ENCODE results near the gene UBE3B. TPM values are rescaled to one million over a fixed set of nuclear protein-coding genes. Genes with fewer than 3 reads are reported as not detected.

Gene UBE3B
- total RNA-seq, 1 donor from 2014 or later, result 23.0 TPM

DNA sequence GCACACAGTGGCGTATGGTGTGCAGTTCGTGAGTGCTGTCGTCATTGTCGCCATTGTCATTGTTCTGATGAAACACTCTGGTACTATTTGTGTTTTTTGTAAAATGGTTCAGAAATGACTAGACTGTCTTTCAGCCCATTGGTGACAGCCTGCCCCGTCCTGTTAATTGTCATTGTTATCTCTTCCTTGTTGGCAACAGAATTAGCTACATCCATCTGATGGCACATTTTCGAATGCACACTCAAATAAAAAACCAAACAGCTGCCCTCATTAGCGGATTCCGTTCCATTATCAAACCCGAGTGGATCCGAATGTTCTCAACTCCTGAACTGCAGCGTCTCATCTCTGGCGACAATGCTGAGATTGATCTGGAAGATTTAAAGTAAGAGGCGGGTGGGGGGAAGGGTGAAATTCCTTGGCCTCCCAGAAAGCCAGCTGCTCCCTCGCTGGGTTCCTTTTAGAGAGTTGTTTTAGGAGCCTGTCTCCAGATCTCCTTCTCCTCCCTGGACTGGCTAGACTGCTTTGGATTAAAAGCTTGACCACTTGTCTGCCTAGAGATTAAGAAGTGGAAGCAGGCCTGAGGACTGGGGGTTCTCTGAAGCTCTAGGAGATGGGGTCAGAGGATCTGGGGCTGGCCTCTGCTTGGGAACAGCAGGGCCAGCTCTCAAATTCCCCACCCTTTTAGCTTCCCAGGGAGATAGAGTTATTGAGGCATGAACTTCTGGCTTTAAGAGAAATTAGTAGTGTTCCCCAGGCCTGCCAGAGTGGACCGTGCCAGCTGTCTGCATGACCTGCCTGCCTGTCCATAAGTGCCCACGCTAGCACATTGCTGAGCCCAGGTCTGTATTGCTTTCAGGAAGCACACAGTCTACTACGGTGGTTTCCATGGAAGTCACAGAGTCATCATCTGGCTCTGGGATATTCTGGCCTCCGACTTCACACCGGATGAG, 52.5 kb downstream of the UBE3B start:
- no peak for DNase-seq (ENCODE audit: low read depth in 2 of 2)

DNA sequence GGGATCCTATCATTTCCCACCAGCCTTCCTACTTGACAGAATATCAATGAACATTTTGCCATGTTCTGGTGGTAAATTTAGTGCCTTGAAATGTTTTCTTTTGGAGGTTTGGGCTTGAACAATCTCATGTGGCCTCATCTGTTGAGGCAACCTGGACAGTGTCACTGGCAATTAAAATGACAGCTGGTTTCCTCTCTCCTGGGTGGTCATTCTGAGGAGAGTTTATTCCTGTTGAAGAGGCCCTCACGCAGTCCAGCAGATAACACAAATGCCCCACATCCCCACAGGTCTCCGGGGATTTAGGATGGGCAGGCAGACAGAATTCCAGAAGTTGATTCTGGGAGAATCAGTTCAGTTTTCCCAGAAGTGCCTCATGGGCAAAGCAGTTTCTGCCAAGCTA, 54.0 kb downstream of the UBE3B start:
- DNase-seq (ENCODE audit: low read depth in 2 of 2), result no peak

DNA sequence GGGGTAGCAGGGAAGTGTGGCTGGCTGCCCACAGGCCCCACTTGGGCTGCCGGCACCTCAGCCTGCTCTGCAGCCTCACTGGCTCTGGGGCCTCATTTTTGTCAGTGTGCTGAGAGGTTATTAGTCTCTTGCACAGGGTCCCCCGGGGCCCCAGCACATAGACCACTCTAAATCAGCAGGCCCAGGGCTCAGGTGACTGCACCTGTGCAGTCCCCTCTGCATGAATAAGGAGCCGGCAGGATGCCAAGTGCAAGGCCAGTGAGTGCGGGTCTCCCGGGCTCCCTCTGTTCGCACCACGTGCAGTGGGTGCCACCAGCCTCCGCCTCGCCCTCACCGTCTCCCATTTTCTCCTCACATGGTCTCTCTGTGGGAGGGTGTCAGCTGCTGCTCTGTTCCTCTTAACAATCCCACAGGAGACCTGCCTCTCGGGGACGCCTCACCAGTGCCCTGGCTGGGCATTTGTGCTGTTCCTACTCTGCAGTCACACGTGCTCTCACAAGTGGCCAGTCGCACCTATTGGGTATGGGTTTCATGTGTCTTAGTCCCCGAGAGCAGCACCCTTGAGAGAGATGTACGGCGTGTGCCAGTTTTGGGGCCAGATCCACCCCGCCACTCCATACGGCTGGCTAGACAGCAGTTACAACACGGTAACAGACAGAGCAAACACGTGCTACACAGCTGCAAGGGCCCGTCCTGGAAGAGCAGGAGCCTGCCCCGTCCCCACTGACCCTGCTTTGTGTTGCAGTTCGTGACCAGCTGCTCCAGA, 55.5 kb downstream of the UBE3B start:
- DNase-seq (ENCODE audit: low read depth in 2 of 2), result no peak

DNA sequence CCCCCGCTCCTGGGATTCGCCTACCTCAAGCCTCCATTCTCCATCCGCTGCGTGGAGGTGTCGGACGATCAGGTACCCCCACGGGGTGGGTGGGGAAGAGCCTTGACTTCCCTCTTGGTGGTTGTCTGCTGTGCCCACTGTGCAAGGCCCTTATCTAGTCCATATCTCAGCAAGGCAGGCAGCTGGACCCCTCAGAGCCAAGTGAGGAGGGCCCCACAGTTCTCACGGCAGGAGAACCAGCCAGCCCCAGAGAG, 56.0 kb downstream of the UBE3B start:
- DNase-seq (ENCODE audit: low read depth in 2 of 2), result no peak

DNA sequence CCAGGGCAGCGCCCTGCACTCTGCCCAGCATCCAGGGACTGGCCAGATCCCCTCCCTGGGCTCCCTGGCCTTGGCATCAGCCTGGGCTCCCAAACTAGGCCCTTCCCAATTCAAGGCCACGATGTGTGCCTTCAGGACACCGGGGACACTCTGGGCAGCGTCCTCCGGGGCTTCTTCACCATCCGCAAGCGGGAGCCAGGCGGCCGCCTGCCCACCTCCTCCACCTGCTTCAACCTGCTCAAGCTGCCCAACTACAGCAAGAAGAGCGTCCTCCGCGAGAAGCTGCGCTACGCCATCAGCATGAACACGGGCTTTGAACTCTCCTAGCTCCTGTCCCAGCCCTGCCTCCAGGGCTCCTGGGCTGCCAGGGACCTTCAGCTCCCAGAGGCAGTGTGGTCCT, 57.0 kb downstream of the UBE3B start:
- no peak for DNase-seq (ENCODE audit: low read depth in 2 of 2)

DNA sequence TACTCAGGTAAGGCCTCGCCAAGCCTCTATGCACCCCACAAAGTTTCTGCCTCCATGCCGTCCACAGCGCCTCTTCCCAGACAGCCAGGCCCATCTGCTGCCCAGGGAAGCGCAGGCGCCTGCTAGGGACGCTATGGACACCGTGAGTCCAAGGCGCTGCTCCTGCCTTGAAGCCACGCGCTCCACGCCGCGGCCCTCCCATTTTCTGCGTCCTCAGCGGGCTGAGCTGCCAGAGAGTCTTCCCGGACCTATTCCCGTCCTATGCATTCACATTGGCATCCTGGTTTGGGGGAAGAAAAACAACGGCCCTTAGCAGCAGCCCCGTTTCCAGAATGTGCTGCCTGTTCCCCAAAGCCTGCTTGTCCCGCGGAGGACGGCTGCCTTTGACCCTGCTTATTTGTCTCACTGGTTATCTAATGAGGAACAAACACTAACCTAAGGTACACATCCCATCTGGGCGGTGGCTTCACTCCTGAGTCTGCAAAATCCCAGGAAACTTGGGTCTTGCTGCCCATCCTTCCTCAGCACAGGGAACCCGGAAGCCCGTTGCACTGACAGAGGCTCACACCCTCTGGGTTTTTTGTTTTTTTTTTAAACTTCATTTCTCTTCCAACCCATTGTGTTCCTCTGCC, 57.9 kb downstream of the UBE3B start:
- no peak for DNase-seq (ENCODE audit: low read depth in 2 of 2)

DNA sequence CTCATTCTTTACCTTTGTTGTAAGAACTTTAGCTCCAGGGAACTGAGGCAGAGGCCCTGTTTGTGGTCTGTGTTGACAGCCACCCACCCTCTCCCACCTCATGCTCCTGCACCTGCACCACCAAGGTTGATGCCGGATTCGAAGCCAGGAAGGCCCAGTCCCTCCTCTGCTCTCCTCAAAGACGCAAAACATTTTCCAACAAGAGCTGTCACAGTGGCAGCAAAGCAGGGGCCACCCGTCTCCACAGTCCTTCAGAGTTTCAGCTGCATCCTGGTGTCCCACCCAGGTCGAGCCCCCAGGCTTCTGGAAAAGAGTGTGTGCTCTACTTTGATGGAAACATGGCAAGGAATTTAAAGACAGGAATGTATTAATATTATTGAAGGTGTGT, 58.4 kb downstream of the UBE3B start:
- no peak for DNase-seq (ENCODE audit: low read depth in 2 of 2)

DNA sequence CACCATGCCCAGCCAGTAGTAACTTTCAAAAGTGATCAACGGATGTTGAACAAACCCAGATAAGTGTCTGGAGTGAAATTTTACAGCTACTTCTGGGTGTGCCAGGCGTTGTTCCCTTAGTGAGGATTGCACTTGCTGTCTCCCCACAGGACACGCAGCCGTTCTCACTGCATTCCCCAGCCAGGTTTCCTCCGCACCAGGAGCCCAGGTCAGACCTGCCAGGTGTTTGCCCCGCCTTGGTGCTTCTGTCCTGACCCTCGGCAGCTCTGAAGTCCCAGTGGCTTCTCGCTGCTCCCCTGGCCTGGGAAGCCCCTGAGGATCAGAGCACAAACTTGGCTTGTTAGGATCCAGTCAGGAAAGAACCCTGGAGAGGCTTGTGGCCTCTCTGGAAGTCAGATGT, 59.7 kb downstream of the UBE3B start:
- no peak for DNase-seq (ENCODE audit: low read depth in 2 of 2)

DNA sequence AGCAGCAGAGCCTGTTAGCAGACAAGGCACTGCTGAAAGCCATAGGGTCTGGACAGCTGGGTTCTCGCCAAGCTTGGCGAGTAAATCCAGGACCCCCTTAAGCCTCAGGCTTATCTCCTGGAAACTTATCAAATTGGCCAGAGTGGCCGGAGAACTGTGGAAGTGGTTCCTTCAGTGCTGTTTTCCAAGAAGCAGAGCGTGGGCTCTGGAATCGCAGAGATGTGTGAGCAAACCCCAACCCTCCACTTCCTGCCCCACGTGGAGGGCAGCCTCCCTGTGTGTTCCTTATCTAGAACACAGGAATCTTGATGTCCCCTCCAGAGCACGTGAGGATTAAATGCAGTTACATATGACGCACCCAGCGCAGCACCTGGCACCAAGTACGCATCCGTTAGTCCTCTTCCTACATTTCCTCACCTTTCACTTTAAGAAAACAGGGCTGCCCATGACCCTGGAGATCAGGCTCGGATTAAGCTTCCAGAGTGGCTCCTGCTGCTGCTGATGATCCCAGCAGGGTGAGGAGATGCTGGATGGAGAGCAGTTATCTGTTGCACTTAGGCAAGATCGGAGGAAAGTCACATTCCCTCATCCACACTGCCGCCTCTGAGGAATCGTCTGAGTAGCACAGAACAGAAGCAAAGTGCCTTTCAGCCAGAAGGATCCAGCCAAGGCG, 60.9 kb downstream of the UBE3B start:
- DNase-seq (ENCODE audit: low read depth in 2 of 2), result no peak

DNA sequence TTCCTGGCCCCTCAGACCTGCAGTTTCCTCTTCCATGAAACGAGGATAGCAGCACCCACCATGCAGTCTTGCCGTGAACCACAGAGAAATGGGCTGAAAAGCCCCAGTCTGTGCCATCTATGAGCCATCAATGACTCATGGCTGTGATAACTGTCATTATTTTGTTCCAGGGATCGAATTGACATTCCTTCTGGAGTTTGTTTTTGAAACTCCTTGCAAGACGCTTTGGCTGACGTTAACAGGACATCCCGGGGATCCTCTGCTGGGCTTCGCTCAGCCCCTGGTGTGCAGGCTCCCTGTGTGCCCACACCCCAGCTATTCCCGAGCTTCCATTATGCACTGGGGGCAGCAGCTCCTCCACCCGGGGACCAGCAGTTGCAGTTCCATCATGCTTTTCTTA, 62.1 kb downstream of the UBE3B start:
- DNase-seq (ENCODE audit: low read depth in 2 of 2), result peak in 1 of 2 donors; percentile 10

DNA sequence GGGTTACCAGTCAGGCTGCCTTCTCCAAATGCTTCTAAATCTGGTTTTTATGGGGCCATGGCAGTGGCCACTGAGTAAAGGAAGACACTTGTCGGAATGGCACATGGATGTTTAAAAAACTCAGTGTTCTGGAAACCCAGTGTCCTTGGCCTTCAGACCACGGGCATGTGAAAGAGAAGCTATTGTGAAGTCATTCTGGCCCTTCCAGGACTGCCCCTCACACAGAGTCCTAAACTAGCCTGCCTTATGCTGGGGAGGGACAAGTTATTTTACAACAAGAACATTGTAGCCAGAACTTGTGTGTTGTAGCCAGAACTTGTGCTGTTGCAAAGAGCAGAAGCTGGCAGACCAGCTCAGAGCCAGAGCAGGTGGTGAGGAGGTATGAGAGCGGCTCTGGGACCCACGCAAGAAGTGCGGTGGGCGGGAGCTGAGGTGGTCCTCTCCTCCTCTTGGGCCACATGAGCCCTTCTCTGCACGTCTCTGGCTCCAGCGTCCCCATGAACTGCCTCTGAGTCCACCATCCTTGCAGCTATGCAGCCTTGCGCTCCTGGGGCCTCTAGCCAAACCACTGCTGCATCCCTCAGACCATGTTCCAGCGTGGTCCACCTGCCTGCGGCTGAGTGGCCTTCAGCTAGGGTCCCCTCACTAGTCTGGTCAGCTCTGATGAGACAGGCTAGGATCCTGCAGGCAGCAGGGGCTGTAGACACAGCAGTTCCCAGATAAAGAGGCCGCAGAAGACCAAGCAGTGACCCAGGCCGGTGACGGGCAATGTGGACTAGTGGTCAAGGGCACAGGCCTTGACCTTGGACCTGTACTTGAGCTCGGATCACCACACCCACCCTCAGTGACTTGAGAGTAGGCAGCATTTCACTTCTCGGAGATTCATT, 63.3 kb downstream of the UBE3B start:
- no peak for DNase-seq (ENCODE audit: low read depth in 2 of 2)

DNA sequence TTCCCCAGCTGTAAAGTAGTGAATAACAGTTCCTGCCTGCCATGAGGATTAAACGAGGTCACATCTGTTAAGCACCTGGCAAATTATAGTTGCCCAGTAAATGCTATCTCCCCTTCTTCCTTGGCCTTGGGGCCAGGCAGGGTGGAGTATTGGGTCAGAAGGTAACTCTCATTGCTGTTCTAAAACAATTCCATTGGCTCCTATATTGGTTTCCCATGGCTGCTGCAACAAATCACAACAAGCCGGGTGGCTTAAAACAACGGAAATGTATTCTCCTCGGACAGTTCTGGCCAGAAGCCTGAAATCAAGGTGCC, 63.9 kb downstream of the UBE3B start:
- DNase-seq (ENCODE audit: low read depth in 2 of 2), result peak in 1 of 2 donors; percentile 8

DNA sequence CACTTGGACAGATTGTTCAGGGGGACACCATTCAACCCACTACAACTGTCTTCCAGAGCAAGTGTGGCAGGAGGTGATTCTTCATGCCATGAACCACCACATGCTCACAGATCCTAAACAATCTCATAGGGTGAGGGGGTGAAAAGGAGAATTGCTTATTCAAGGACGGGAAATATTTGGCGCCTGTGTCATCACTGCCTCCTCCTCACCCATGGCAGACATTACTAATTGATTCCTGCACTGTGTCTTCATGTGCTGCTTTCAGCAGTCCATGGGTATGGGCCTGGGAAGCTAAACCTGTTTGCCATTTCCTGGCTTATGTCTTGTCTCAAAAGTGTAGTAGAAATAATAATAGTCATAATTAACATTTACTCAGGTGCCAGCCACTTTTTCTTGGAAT, 64.6 kb downstream of the UBE3B start:
- DNase-seq (ENCODE audit: low read depth in 2 of 2), result peak in 1 of 2 donors; percentile 21

DNA sequence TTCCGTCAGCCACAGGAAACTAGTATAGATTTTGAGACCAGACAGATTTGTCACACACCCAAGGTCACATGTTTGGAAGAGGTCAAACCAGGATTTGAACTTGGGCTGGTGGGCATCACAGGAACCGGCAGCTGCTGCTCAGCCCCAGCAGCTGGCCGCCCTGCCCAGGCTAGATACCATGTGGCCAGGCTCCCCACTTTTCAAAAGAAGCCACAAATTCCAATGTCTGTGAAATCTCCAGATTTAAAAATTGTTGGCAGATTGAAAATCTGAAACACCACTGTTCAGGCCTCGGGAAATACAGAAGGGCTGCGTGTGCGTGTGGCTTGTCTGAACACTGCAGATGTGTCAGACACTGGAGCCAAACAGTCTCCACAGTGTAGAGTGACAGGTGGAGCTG, 65.4 kb downstream of the UBE3B start:
- no peak for DNase-seq (ENCODE audit: low read depth in 2 of 2)

DNA sequence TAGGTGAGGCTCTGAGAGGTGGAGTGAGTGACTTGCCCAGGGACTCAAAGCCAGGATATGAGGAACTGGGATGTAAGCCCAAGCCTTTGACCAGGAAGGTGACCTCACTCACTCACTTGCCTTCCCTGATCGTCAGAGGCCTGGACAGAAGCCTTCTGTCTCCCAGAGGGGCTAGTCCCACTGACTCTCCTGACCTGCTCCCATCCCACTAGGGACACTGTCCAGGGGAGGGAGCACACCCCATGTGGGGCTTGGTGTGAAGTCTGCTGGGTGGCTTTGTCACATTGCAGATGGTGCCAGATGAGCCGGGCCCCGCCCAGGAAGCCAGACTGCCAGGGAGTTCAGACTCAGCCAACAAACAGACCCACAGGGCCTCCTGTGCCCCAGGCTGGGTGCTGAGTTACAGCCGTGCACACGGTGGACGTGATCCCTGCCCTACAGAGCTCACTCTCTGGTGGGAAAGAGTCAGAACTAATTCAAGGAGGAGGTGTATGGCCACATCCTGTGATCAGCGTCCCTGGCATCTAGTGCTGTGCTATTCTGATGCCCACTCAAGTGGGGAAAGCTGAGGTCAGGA, 67.6 kb downstream of the UBE3B start:
- DNase-seq (ENCODE audit: low read depth in 2 of 2), result peak in 1 of 2 donors; percentile 34

DNA sequence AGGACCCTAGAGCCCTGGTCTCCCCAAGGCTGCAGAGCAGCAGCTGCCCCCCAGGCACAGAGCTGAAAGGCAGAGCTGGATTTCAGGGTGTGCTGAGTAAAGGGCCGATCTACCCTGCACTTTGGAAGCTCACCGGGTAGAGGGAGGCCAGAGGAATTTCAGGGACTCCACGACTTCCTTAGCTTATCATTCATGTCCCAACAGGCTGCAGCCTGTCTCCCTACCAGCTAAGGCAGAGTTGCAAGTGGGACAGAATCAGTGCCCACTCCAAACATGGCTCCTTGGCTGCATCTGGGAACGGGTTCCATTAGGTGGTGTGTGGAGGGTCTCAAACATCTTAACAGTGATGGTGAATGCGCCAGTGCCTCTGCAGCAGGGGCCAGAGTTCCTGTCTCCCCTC, 68.4 kb downstream of the UBE3B start:
- no peak for DNase-seq (ENCODE audit: low read depth in 2 of 2)

DNA sequence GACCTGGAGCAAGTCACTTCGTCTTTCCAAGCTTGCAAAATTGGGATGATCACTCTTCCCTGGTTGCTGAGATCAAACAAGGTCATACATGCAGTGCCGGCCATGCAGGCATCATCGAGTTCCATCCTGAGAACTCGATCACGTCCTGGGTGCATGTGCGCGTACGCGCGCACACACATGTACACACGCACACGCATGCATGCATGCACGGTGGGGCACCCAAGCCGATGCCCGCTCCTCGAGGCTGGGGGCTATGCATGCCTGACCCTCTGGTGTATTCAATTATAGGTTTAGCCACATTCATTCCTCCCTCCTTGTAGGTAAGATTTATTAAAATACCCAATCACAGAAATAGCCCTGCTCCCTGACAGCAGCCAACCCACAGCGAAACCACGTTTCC, 69.9 kb downstream of the UBE3B start:
- DNase-seq (ENCODE audit: low read depth in 2 of 2), result no peak

DNA sequence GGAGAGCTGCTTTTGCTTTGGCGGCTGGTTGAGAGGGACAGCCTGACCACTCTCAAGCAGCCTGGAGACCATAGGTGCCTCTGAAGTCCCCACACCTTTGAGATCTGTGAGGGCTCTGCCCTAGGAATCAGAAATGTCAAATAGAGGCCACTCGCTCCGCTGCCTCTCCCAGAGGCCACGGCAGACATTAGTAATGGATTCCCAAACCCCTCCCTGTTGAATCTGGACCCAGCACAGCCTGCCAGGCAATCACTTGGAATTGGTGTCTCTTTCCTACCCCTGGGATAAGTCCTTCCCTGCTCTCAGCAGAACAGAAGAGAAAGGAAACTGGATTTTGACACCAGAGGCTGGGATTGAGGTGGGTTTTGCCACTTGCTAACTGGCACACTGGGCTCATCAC, 70.8 kb downstream of the UBE3B start:
- no peak for DNase-seq (ENCODE audit: low read depth in 2 of 2)

DNA sequence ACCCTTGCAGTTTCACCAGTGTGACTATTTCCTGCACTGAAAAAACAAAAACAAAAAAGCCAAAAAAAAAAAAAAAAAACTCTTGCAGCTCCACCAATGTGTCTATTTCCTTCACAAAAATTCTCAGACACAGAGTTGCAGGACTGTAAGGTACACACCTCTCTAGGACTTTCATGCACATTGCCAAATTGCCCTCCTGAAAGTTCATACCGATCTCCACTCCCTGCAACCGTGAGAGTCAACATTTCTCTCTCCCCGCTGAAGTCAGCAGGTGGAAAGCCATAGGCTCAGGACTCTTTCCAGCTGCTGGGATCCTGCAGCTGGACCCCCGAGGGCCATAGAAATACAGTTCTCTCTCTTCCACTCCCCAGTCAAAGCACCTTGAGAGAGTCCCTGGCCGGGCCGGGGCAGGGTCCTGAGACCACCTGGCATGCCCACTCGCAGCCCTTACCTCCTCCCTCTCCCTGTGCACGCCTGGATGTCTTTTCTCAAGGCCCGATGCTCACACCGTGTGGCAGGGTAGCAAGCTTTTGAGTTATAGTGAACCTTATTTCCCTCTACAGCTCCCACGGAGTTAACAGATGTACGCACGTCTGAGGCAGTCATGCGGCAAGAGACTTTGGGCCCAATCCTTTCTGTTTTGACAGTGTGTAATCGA, 72.3 kb downstream of the UBE3B start:
- DNase-seq (ENCODE audit: low read depth in 2 of 2), result no peak

DNA sequence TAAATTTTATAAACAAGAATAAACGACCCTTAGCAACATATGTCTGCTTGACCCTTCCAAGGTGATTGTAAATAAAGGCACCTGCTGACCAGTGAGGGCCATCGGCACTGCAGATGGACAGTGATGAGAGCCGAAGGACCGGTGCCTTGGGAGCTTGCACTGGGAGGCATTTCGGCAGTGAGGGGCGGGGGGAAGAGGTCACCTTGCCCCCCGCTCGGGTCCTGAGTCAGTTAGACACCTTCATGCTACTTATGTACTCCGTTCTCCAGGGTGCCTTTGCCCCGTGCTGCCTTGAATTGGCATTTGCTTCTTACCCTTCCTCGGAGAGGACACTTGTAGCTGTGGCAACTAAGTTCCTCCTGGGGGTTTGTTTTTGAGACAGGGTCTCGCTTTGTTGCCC, 72.8 kb downstream of the UBE3B start:
- no peak for DNase-seq (ENCODE audit: low read depth in 2 of 2)
